ENCODE data around the gene PAPPA2. TPM values are rescaled to one million over a fixed set of nuclear protein-coding genes. Genes with fewer than 3 reads are reported as not detected.
"Not testable (repeated sequence)": the region's sequence is repeated elsewhere in the genome, so short reads cannot be mapped to it uniquely, and the experiment has no call there.

PAPPA2 gene
- total RNA-seq, 1 experiment from 2014 or later: 2.0 TPM

GRCh38 chr1:176536588-176536987, 73.6 kb downstream of the PAPPA2 start:
- no peak for DNase-seq (ENCODE audit: low read depth, low spot score)
- in situ Hi-C loops (cut with HindIII; ENCODE audit: low pct_unique_long_range_greater_than_20kb, low sequenced_read_pairs): no loop called here

DNA sequence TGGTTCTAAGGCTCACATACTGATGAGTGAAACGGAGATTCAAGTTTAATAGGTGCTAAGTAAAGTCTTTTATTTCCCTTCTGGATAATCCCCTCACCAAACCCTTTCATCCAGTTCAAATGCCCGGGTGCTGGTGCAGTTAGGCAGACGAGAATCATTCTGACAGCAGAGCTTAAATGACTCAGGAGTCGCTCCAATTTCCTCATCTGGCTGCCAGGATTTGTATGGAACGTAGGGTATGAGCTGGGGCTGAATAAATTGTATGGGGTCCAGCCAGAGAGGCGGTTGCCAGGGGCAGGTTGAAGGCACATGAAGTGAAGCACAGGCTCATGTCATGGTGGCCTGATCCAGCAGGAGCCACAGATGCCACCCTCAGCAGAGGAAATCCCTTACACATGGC, 76.0 kb downstream of the PAPPA2 start:
- in situ Hi-C loops (cut with HindIII; ENCODE audit: low pct_unique_long_range_greater_than_20kb, low sequenced_read_pairs): no loop called here
- no peak for DNase-seq (ENCODE audit: low read depth, low spot score)

- in situ Hi-C loops (cut with HindIII; ENCODE audit: low pct_unique_long_range_greater_than_20kb, low sequenced_read_pairs): no loop called here
- no peak for DNase-seq (ENCODE audit: low read depth, low spot score)
Observed at GRCh38 chr1:176540428-176540827, 77.5 kb downstream of the PAPPA2 start.

DNA sequence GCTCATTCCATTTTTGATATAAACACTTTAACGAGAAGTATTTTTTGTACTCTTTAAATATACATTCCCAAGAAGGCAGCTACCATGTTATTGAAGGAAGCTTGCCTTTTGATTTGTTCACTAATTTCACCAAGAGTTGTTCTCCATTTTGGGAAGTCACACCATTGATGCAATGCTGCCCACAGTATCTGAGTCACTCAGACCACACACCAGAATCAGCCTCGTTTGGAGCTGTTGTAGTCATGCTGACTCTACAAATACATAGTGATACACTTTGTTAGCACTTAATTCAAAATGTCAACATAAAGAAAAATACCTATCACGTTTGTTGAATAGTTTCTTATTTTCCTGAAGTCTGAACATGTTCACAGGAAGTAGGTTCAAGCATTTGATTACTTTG, 78.7 kb downstream of the PAPPA2 start:
- in situ Hi-C loops (cut with HindIII; ENCODE audit: low pct_unique_long_range_greater_than_20kb, low sequenced_read_pairs): no loop called here
- no peak for DNase-seq (ENCODE audit: low read depth, low spot score)

GRCh38 chr1:176542352-176542751, 79.4 kb downstream of the PAPPA2 start:
- in situ Hi-C loops (cut with HindIII; ENCODE audit: low pct_unique_long_range_greater_than_20kb, low sequenced_read_pairs): no loop called here
- peak; percentile 4 for DNase-seq (ENCODE audit: low read depth, low spot score)

- in situ Hi-C loops (cut with HindIII; ENCODE audit: low pct_unique_long_range_greater_than_20kb, low sequenced_read_pairs): no loop called here
- DNase-seq (ENCODE audit: low read depth, low spot score): no peak
Observed at GRCh38 chr1:176543360-176544129, 80.6 kb downstream of the PAPPA2 start.

GRCh38 chr1:176545034-176545639, 82.2 kb downstream of the PAPPA2 start:
- in situ Hi-C loops (cut with HindIII; ENCODE audit: low pct_unique_long_range_greater_than_20kb, low sequenced_read_pairs): no loop called here
- DNase-seq (ENCODE audit: low read depth, low spot score): no peak

DNA sequence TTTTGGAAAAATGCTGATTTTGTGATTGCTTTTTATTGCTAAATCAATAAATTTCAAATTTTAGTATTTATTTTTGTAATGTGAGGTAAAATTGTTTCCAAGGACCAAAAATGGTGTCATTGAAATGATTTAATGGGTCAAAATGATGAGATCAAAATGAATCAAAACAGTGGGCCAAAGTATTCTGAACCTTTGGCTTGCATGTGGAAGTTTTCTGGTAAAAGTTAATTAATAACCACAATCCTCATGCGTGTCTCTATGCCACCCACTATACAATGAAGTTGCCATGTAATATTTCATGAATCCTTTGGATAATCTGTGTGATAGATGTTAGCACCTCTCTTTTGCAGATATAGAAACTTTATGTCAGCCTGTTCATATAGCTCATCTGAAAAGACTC, 83.8 kb downstream of the PAPPA2 start:
- no peak for DNase-seq (ENCODE audit: low read depth, low spot score)
- in situ Hi-C loops (cut with HindIII; ENCODE audit: low pct_unique_long_range_greater_than_20kb, low sequenced_read_pairs): no loop called here

GRCh38 chr1:176551146-176551545, 88.2 kb downstream of the PAPPA2 start:
- in situ Hi-C loops (cut with HindIII; ENCODE audit: low pct_unique_long_range_greater_than_20kb, low sequenced_read_pairs): no loop called here

GRCh38 chr1:176552217-176552991, 89.4 kb downstream of the PAPPA2 start:
- no peak for DNase-seq (ENCODE audit: low read depth, low spot score)
- in situ Hi-C loops (cut with HindIII; ENCODE audit: low pct_unique_long_range_greater_than_20kb, low sequenced_read_pairs): no loop called here

More at GRCh38 chr1:176551146-176551545, 88.2 kb downstream of the PAPPA2 start:
- DNase-seq (ENCODE audit: low read depth, low spot score): no peak

DNA sequence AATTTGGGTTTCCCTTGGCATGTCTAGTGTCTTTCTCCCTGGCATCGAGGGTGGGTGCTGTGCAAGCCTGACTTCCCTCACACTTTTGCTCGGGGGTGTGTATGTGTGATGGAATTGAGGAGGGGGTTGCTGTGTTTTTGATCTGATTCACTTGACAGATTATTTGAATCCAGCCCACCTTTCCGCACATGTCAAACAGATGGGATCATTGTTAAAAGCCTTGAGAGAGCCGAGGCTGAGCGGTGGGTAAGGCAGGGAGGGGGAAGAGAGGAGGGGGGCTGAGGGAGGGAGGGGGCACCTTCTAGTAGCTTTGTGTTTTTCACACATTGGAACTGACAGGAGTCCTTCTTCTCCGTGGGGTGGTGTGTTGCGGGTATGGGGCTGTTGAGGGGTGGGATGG, 90.0 kb downstream of the PAPPA2 start:
- no peak for DNase-seq (ENCODE audit: low read depth, low spot score)
- in situ Hi-C loops (cut with HindIII; ENCODE audit: low pct_unique_long_range_greater_than_20kb, low sequenced_read_pairs): no loop called here

GRCh38 chr1:176556288-176556687, 93.3 kb downstream of the PAPPA2 start:
- in situ Hi-C loops (cut with HindIII; ENCODE audit: low pct_unique_long_range_greater_than_20kb, low sequenced_read_pairs): no loop called here
- no peak for DNase-seq (ENCODE audit: low read depth, low spot score)

- DNase-seq (ENCODE audit: low read depth, low spot score): no peak
Observed at GRCh38 chr1:176557543-176558258, 94.7 kb downstream of the PAPPA2 start.

GRCh38 chr1:176558561-176558960, 95.6 kb downstream of the PAPPA2 start:
- in situ Hi-C loops (cut with HindIII; ENCODE audit: low pct_unique_long_range_greater_than_20kb, low sequenced_read_pairs): no loop called here

More at GRCh38 chr1:176557543-176558258, 94.7 kb downstream of the PAPPA2 start:
- in situ Hi-C loops (cut with HindIII; ENCODE audit: low pct_unique_long_range_greater_than_20kb, low sequenced_read_pairs): no loop called here

DNA sequence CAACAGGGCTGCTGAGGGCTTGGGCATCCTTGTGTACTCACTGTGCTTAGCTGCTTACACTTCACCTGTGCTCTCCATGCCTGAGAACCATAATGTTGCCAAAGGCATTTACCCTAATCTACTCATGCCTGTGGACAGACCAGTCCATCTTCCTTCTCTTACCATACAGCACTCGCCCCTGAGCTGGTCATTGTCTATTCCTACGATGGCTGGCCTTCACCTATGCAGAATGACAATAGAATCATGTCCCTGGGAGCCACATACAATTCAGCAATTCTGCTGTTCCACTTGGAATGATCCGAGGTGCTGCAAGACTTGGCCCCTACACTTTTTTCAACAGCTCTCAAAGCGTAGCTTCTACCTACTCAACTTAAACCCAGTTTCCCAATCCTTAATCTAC, 96.5 kb downstream of the PAPPA2 start:
- in situ Hi-C loops (cut with HindIII; ENCODE audit: low pct_unique_long_range_greater_than_20kb, low sequenced_read_pairs): no loop called here
- no peak for DNase-seq (ENCODE audit: low read depth, low spot score)

More at GRCh38 chr1:176558561-176558960, 95.6 kb downstream of the PAPPA2 start:
- no peak for DNase-seq (ENCODE audit: low read depth, low spot score)

GRCh38 chr1:176559878-176560277, 96.9 kb downstream of the PAPPA2 start:
- in situ Hi-C loops (cut with HindIII; ENCODE audit: low pct_unique_long_range_greater_than_20kb, low sequenced_read_pairs): no loop called here
- DNase-seq (ENCODE audit: low read depth, low spot score): peak; percentile 81

DNA sequence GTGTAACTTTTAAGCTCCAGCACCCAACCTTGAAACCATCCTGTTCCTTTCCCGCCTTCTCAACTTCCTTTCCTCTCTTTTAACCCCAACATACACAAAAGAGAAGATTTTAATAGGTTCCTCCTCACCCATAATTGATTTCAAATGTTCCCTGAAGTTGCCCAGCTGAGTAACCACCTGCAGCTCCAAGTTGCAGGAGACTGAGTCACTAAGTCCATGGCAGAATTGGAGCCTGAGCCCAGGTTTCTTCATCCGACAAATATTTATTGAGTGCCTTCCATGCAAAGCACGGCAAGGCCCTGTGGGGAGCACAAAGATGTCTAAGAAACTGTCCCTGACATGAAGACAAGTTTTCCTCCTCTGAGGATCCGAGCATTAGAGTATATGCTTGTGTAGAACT, 97.7 kb downstream of the PAPPA2 start:
- DNase-seq (ENCODE audit: low read depth, low spot score): no peak
- in situ Hi-C loops (cut with HindIII; ENCODE audit: low pct_unique_long_range_greater_than_20kb, low sequenced_read_pairs): no loop called here

DNA sequence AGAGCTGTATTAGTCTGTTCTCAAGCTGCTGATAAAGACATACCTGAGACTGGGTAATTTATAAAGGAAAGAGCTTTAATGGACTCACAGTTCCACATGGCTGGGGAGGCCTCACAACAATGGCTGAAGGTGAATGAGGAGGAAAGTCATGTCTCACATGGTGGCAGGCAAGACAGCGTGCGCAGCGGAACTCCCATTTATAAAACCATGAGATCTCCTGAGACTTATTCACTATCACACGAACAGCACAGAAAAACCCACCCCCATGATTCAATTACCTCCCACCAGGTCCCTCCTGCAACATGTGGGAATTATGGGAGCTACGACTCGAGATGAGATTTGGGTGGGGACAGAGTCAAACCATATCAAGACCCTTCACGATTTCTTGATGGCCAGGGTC, 98.8 kb downstream of the PAPPA2 start:
- DNase-seq (ENCODE audit: low read depth, low spot score); in situ Hi-C loops (cut with HindIII; ENCODE audit: low pct_unique_long_range_greater_than_20kb, low sequenced_read_pairs): not testable (repeated sequence)

All from SK-MEL-5 (cell line).